Measurements from ENCODE around the gene NHSL2.

DNA sequence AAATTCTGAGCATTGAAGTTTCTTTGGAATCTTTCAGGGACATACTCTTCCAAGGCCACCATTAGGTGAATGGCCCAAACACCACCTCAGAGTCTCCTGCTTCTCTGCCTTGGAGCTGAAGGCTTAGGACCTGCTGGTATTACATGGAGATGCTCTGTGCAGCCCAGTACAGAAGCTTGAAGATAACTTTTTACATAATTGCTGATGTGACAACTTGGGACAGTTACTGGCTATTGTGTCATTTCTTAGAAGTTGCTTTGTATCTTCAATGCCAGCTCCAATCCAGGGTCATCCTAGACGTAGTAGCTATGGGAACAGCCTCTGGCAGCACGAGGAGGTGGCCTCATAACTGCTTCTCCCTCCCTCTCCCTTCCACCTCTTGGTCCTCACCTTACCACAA is 160.6 kb downstream of the NHSL2 start:
- TF ChIP-seq, protein P1, sequence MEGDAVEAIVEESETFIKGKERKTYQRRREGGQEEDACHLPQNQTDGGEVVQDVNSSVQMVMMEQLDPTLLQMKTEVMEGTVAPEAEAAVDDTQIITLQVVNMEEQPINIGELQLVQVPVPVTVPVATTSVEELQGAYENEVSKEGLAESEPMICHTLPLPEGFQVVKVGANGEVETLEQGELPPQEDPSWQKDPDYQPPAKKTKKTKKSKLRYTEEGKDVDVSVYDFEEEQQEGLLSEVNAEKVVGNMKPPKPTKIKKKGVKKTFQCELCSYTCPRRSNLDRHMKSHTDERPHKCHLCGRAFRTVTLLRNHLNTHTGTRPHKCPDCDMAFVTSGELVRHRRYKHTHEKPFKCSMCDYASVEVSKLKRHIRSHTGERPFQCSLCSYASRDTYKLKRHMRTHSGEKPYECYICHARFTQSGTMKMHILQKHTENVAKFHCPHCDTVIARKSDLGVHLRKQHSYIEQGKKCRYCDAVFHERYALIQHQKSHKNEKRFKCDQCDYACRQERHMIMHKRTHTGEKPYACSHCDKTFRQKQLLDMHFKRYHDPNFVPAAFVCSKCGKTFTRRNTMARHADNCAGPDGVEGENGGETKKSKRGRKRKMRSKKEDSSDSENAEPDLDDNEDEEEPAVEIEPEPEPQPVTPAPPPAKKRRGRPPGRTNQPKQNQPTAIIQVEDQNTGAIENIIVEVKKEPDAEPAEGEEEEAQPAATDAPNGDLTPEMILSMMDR (IDR thresholded peaks at IDR 0.05 in 8 of 11, conservative IDR thresholded peaks at IDR 0.05 in 3 of 11) = no peak
- no peak for TF ChIP-seq POLR2A (IDR thresholded peaks at IDR 0.05)

All from spleen (tissue), 7 donors.